Occipital lobe (tissue), 2 donors: Measurements from ENCODE around the gene RNF8. TPM values are rescaled to one million over a fixed set of nuclear protein-coding genes. Genes with fewer than 3 reads are reported as not detected.
"Not testable (repeated sequence)": the region's sequence is repeated elsewhere in the genome, so short reads cannot be mapped to it uniquely, and the experiment has no call there.

Source experiments
- DNase-seq: peaks from one replicate; lab custom pipeline; 2025; lab: John Stamatoyannopoulos, UW
- total RNA-seq: library from RNA; depleted of rRNA; stranded (reverse); fragments of >200 nt; gene quantifications from one replicate; pipeline ENCODE4 v1.2.3, GENCODE V29; 2014

The RNF8 gene
- total RNA-seq, 1 donor from 2014 or later: 27.1 TPM

GRCh38 chr6:37321101-37321500, 32.7 kb upstream of the RNF8 start:
- no peak for DNase-seq

- no peak for DNase-seq
These were observed 32.0 kb upstream of the RNF8 start for GRCh38 chr6:37321516-37322415.

GRCh38 chr6:37323580-37323979, 30.2 kb upstream of the RNF8 start:
- no peak for DNase-seq

- no peak for DNase-seq
These were observed 29.4 kb upstream of the RNF8 start for GRCh38 chr6:37324131-37325033.

GRCh38 chr6:37330345-37330744, 23.4 kb upstream of the RNF8 start:
- not testable (repeated sequence) for DNase-seq

- no peak for DNase-seq
These were observed 22.7 kb upstream of the RNF8 start for GRCh38 chr6:37331047-37331446.

- DNase-seq: no peak
These were observed 20.9 kb upstream of the RNF8 start for GRCh38 chr6:37332894-37333293.

- DNase-seq: no peak
These were observed 19.7 kb upstream of the RNF8 start for GRCh38 chr6:37334047-37334446.

- DNase-seq: not testable (repeated sequence)
These were observed 15.5 kb upstream of the RNF8 start for GRCh38 chr6:37338317-37338716.

- no peak for DNase-seq
These were observed 15.0 kb upstream of the RNF8 start for GRCh38 chr6:37338745-37339255.

- no peak for DNase-seq
These were observed 13.8 kb upstream of the RNF8 start for GRCh38 chr6:37339741-37340638.

GRCh38 chr6:37340639-37340943, 13.2 kb upstream of the RNF8 start:
- no peak for DNase-seq

- DNase-seq: no peak
These were observed 10.5 kb upstream of the RNF8 start for GRCh38 chr6:37343248-37343647.

- no peak for DNase-seq
These were observed 9.5 kb upstream of the RNF8 start for GRCh38 chr6:37344308-37344707.

- not testable (repeated sequence) for DNase-seq
These were observed 8.0 kb upstream of the RNF8 start for GRCh38 chr6:37345804-37346203.

- DNase-seq: no peak
These were observed 6.6 kb upstream of the RNF8 start for GRCh38 chr6:37347177-37347576.

GRCh38 chr6:37347670-37348111, 6.1 kb upstream of the RNF8 start:
- DNase-seq: no peak

- DNase-seq: no peak
These were observed 2.8 kb upstream of the RNF8 start for GRCh38 chr6:37351027-37351426.

- no peak for DNase-seq
These were observed 1.4 kb upstream of the RNF8 start for GRCh38 chr6:37352384-37352783.

GRCh38 chr6:37354526-37355384, 972 bp downstream of the RNF8 start:
- DNase-seq: peak; percentile 15
